Esophagus muscularis mucosa (tissue), 3 donors: ENCODE results near the gene TUBGCP3.

ENCODE experiments used
- CTCF ChIP-seq, 3 experiments: fragments of 200-600 bp in 2 of 3; fragments of 450-650 bp in 1 of 3; sonication (generic) in 2 of 3; IDR thresholded peaks; one replicate each; pipeline ENCODE4 v1.5.1; 2017 to 2019; ENCODE audit warnings: antibody characterized with exemption in 3 of 3, mild to moderate bottlenecking in 2 of 3, moderate library complexity in 1 of 3
- POLR2AphosphoS5 ChIP-seq, 2 donors: sonication (generic); formaldehyde crosslinking; IDR thresholded peaks; one replicate each; pipeline ENCODE4 v1.6.1; 2017; ENCODE audit warnings: antibody characterized with exemption in 2 of 2

- TF ChIP-seq CTCF (IDR thresholded peaks at IDR 0.05) (no peak), POLR2AphosphoS5 (IDR thresholded peaks at IDR 0.05) (no peak)
Observed at GRCh38 chr13:112455476-112456059, 132.4 kb downstream of the TUBGCP3 start.
